Liver (tissue), 9 donors: Measurements from ENCODE around the gene SKOR2. TPM values are rescaled to one million over a fixed set of nuclear protein-coding genes. Genes with fewer than 3 reads are reported as not detected.

Experiments used
- DNase-seq: peaks from one replicate; pipeline ENCODE4 v3.0.0-alpha.2; 2017; ENCODE audit warnings: low spot score
- H3K27ac ChIP-seq, 2 donors: one replicate each; pipeline ENCODE4 v1.7.0; 2013; ENCODE audit warnings: inconsistent platforms in 2 of 2, low read length in 2 of 2, control low read depth in 1 of 2, low read depth in 1 of 2, mild to moderate bottlenecking in 1 of 2
- H3K27me3 ChIP-seq, 4 donors: one replicate each; pipeline versions ENCODE4 v1.6.1 to v1.7.0; 2013; ENCODE audit warnings: low read length in 3 of 4, inconsistent platforms in 1 of 4, mild to moderate bottlenecking in 1 of 4, moderate library complexity in 1 of 4; ENCODE audit not compliant: control insufficient read depth in 4 of 4, insufficient read depth in 4 of 4
- H3K36me3 ChIP-seq, 4 donors: one replicate each; pipeline versions ENCODE4 v1.6.1 to v1.7.0; 2013; ENCODE audit warnings: low read length in 3 of 4, mild to moderate bottlenecking in 3 of 4, low read depth in 1 of 4, moderate library complexity in 1 of 4; ENCODE audit not compliant: control insufficient read depth in 4 of 4, insufficient read depth in 3 of 4
- H3K4me1 ChIP-seq, 4 donors: one replicate each; pipeline versions ENCODE4 v1.6.1 to v1.7.0; 2013; ENCODE audit warnings: low read length in 3 of 4, mild to moderate bottlenecking in 3 of 4, moderate library complexity in 1 of 4; ENCODE audit not compliant: control insufficient read depth in 4 of 4, insufficient read depth in 4 of 4
- H3K4me3 ChIP-seq, 3 donors: one replicate each; pipeline versions ENCODE4 v1.6.1 to v1.7.0; 2013; ENCODE audit warnings: low read length in 3 of 3, control low read depth in 1 of 3, low read depth in 1 of 3, mild to moderate bottlenecking in 1 of 3
- H3K9ac ChIP-seq, 2 donors: one replicate each; pipeline ENCODE4 v1.7.0; 2013; ENCODE audit warnings: low read length in 2 of 2, mild to moderate bottlenecking in 2 of 2, moderate library complexity in 2 of 2, control low read depth in 1 of 2, low read depth in 1 of 2
- H3K9me3 ChIP-seq, 4 donors: one replicate each; pipeline versions ENCODE4 v1.6.1 to v1.7.0; 2013; ENCODE audit warnings: low read length in 3 of 4; ENCODE audit not compliant: control insufficient read depth in 4 of 4
- ATF3 ChIP-seq: IDR thresholded peaks from 2 replicates; pipeline ENCODE4 v1.6.1; 2016; ENCODE audit warnings: antibody characterized with exemption
- EGR1 ChIP-seq, 2 donors: IDR thresholded peaks; 2 replicates each; pipeline ENCODE4 v1.6.1; 2016 to 2018; ENCODE audit warnings: antibody characterized with exemption in 2 of 2, low read depth in 2 of 2
- FOXA2 ChIP-seq: IDR thresholded peaks from 2 replicates; pipeline ENCODE4 v1.6.1; 2016; ENCODE audit warnings: antibody characterized with exemption
- GABPA ChIP-seq, 2 donors: IDR thresholded peaks in 1 of 2; conservative IDR thresholded peaks in 1 of 2; 2 replicates each; pipeline ENCODE4 v1.6.1; 2016; ENCODE audit warnings: antibody characterized with exemption in 2 of 2, mild to moderate bottlenecking in 1 of 2, moderate library complexity in 1 of 2
- HNF4A ChIP-seq, 2 donors: conservative IDR thresholded peaks; 2 replicates each; pipeline ENCODE4 v1.6.1; 2016; ENCODE audit warnings: antibody characterized with exemption in 2 of 2, mild to moderate bottlenecking in 2 of 2
- HNF4G ChIP-seq: IDR thresholded peaks from 2 replicates; pipeline ENCODE4 v1.6.1; 2016; ENCODE audit warnings: antibody characterized with exemption
- JUND ChIP-seq, 2 donors: IDR thresholded peaks; 2 replicates each; pipeline ENCODE4 v1.6.1; 2016; ENCODE audit warnings: antibody characterized with exemption in 2 of 2
- MAX ChIP-seq: IDR thresholded peaks from 2 replicates; pipeline ENCODE4 v1.6.1; 2016; ENCODE audit warnings: antibody characterized with exemption
- NR2F2 ChIP-seq: IDR thresholded peaks from 2 replicates; pipeline ENCODE4 v1.6.1; 2016; ENCODE audit warnings: antibody characterized with exemption
- REST ChIP-seq: IDR thresholded peaks from 2 replicates; pipeline ENCODE4 v1.6.1; 2016; ENCODE audit warnings: antibody characterized with exemption, mild to moderate bottlenecking
- RXRA ChIP-seq, 2 donors: IDR thresholded peaks; 2 replicates each; pipeline ENCODE4 v1.6.1; 2017 to 2018; ENCODE audit warnings: antibody characterized with exemption in 2 of 2, mild to moderate bottlenecking in 1 of 2
- SP1 ChIP-seq: IDR thresholded peaks from 2 replicates; pipeline ENCODE4 v1.6.1; 2018; ENCODE audit warnings: antibody characterized with exemption, mild to moderate bottlenecking
- YY1 ChIP-seq: IDR thresholded peaks from 2 replicates; pipeline ENCODE4 v1.6.1; 2016; ENCODE audit warnings: antibody characterized with exemption, mild to moderate bottlenecking
- WGBS: extraction: QIAGEN DNeasy Blood & Tissue Kit; methylation state at CpG from one replicate; pipeline ENCODE4 v1.1.7; 2013; 5-methylcytosine and 5-hydroxymethylcytosine counted together
- polyA plus RNA-seq, 2 donors: library from polyadenylated mRNA; stranded (reverse) in 1 of 2; unstranded in 1 of 2; fragments of 200-250 nt in 1 of 2; fragments of >200 nt in 1 of 2; fragmentation: Nextera tagmentation in 1 of 2; extraction: Ambion mirVana in 1 of 2; gene quantifications; one replicate each; pipeline versions ENCODE4 v1.2.1 to v1.2.3, GENCODE V29; 2013 to 2015
- total RNA-seq, 2 donors: library from RNA; depleted of rRNA; stranded (reverse); fragments of >200 nt; gene quantifications; one replicate each; pipeline ENCODE4 v1.2.3, GENCODE V29; 2014
- TF ChIP-seq, protein P1 (sequence below): fragments of 150-350 bp; IDR thresholded peaks from 2 replicates; pipeline ENCODE4 v1.5.1; 2017; ENCODE audit warnings: improper control_type of control experiment, low read depth, low read length; ENCODE audit not compliant: missing input control
- TF ChIP-seq, protein P2 (sequence below): IDR thresholded peaks from 2 replicates; pipeline ENCODE4 v1.6.1; 2016; ENCODE audit warnings: antibody characterized with exemption
- donor health status: healthy.
- donor health status: healthy.
- donor health status: healthy.
- donor health status: healthy.
- donor health status: healthy.

The SKOR2 gene
- total and polyA plus RNA-seq, 4 donors, result not detected

GRCh38 chr18:47263150-47263429 lies 11.6 kb upstream of the SKOR2 start:
- WGBS, result 9% methylated on average over 16 of the region's 16 CpGs
- H3K9me3 ChIP-seq, result peaks cover 0 to 2% (median 0%) of the 10 kb centered on the region in 4 donors
- H3K9ac ChIP-seq, result no peak overlapping the region
- no peak for TF ChIP-seq HNF4G
- TF ChIP-seq YY1, result no peak
- TF ChIP-seq, protein P1, sequence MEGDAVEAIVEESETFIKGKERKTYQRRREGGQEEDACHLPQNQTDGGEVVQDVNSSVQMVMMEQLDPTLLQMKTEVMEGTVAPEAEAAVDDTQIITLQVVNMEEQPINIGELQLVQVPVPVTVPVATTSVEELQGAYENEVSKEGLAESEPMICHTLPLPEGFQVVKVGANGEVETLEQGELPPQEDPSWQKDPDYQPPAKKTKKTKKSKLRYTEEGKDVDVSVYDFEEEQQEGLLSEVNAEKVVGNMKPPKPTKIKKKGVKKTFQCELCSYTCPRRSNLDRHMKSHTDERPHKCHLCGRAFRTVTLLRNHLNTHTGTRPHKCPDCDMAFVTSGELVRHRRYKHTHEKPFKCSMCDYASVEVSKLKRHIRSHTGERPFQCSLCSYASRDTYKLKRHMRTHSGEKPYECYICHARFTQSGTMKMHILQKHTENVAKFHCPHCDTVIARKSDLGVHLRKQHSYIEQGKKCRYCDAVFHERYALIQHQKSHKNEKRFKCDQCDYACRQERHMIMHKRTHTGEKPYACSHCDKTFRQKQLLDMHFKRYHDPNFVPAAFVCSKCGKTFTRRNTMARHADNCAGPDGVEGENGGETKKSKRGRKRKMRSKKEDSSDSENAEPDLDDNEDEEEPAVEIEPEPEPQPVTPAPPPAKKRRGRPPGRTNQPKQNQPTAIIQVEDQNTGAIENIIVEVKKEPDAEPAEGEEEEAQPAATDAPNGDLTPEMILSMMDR, result no peak
- TF ChIP-seq GABPA (IDR thresholded peaks at IDR 0.05 in 1 of 2, conservative IDR thresholded peaks at IDR 0.05 in 1 of 2), result no peak
- TF ChIP-seq JUND (IDR thresholded peaks at IDR 0.05), result no peak
- no peak for TF ChIP-seq REST
- TF ChIP-seq, protein P2, sequence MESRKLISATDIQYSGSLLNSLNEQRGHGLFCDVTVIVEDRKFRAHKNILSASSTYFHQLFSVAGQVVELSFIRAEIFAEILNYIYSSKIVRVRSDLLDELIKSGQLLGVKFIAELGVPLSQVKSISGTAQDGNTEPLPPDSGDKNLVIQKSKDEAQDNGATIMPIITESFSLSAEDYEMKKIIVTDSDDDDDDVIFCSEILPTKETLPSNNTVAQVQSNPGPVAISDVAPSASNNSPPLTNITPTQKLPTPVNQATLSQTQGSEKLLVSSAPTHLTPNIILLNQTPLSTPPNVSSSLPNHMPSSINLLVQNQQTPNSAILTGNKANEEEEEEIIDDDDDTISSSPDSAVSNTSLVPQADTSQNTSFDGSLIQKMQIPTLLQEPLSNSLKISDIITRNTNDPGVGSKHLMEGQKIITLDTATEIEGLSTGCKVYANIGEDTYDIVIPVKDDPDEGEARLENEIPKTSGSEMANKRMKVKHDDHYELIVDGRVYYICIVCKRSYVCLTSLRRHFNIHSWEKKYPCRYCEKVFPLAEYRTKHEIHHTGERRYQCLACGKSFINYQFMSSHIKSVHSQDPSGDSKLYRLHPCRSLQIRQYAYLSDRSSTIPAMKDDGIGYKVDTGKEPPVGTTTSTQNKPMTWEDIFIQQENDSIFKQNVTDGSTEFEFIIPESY, result no peak
- no peak for TF ChIP-seq RXRA (IDR thresholded peaks at IDR 0.05)
- TF ChIP-seq ATF3, result no peak
- TF ChIP-seq FOXA2, result no peak
- no peak for TF ChIP-seq SP1
- TF ChIP-seq EGR1 (IDR thresholded peaks at IDR 0.05; ENCODE audit: low read depth in 2 of 2), result no peak
- no peak for TF ChIP-seq NR2F2
- no peak for TF ChIP-seq HNF4A (conservative IDR thresholded peaks at IDR 0.05)
- TF ChIP-seq MAX, result no peak
- peaks cover 0 to 13% (median 10%) of the 10 kb centered on the region in 4 donors for H3K4me1 ChIP-seq
- peaks cover 3 to 28% (median 25%) of the 10 kb centered on the region in 4 donors for H3K27me3 ChIP-seq
- DNase-seq, result no peak
- no peaks in the 10 kb centered on the region for H3K36me3 ChIP-seq
- no peak overlapping the region for H3K4me3 ChIP-seq
- no peak overlapping the region for H3K27ac ChIP-seq
